OCI-LY1 (cell line): ENCODE measurements around the gene GOLGA6B.
"Not testable (repeated sequence)": the region's sequence is repeated elsewhere in the genome, so short reads cannot be mapped to it uniquely, and the experiment has no call there.

ENCODE experiments used
- CTCF ChIP-seq: fragments of 200-600 bp; sonication (generic), shearing (Covaris generic); IDR thresholded peaks from 2 replicates; pipeline ENCODE4 v1.5.1; 2017; ENCODE audit warnings: mild to moderate bottlenecking, antibody characterized with exemption, low read length, moderate library complexity, mixed read lengths
- EZH2 ChIP-seq: fragments of 200-600 bp; sonication (generic), shearing (Covaris generic); IDR thresholded peaks from 2 replicates; pipeline ENCODE4 v1.8.0; 2017; ENCODE audit warnings: borderline replicate concordance, mixed run types, mild to moderate bottlenecking, antibody characterized with exemption, low read length, moderate library complexity, mixed read lengths

- TF ChIP-seq CTCF, EZH2: not testable (repeated sequence)
Observed at GRCh38 chr15:72629068-72629570, 25.4 kb upstream of the GOLGA6B start.
